Renal cortical epithelial cell (primary cell): ENCODE results near the gene ZNF425. TPM values are rescaled to one million over a fixed set of nuclear protein-coding genes. Genes with fewer than 3 reads are reported as not detected.
"Not testable (repeated sequence)": the region's sequence is repeated elsewhere in the genome, so short reads cannot be mapped to it uniquely, and the experiment has no call there.

Source experiments
- DNase-seq: peaks from one replicate; pipeline ENCODE4 v3.0.0-alpha.2; 2011; ENCODE audit warnings: low read depth
- total RNA-seq: library from RNA; depleted of rRNA; stranded (reverse); fragments of >200 nt; gene quantifications from 2 replicates; pipeline ENCODE4 v1.2.3, GENCODE V29; 2014

ZNF425 gene, protein sequence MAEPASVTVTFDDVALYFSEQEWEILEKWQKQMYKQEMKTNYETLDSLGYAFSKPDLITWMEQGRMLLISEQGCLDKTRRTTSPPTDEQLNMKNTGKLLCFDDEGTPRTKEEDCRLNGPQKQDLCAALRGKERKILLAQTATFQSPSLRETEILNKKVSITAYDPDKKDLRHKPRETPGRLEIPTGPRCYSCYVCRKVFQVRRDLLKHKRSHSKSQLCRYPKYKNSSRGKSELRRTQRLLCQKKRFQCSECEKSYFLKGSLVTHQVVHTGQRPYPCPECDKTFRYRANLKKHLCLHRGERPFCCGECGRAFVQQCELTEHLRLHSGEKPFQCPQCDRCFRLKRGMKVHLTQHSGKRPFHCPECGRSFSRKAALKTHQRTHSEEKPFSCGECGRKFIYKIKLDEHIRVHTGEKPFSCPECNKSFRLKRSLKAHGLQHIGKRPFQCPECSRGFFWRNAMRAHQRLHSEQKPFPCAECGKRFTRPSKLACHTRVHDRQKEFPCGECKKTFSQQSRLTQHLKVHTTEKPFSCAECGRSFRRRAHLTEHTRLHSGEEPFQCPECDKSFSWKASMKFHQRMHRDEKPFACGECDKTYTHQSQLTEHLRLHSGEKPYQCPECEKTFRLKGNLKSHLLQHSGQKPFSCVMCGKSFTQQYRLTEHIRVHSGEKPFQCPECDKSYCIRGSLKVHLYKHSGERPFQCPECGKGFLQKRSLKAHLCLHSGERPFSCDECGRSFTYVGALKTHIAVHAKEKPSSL
- 3.6 and 9.2 TPM in 2 replicates for total RNA-seq

- DNase-seq = peak; percentile 70
These were observed at the start of gene ZNF425 for GRCh38 chr7:149125863-149126661. ZNF425 (minus strand) TSS chr7:149126324; CDS start chr7:149126213, 111 bp downstream.

DNA sequence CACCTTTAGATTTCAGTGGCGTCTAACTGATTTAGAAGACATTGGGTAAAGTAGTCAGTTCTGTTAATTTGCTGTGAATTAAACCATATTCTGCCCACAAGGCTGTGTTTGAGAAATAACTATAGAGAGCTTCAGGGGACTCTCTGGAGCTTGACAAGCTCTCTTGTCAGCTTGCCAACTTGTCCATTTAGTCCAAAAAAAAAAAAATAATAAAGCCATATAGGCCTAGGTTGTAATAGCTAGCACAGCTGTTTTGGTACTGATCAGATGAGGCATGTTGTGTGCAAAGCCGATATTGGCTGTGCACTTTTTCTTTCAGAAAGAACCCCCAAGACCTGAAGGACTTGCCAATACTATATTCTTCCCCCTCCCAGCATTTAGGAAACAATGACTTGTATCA lies 49.0 kb upstream of the ZNF425 start:
- DNase-seq = no peak

GRCh38 chr7:149172534-149172920 lies 46.4 kb upstream of the ZNF425 start:
- DNase-seq = no peak

DNA sequence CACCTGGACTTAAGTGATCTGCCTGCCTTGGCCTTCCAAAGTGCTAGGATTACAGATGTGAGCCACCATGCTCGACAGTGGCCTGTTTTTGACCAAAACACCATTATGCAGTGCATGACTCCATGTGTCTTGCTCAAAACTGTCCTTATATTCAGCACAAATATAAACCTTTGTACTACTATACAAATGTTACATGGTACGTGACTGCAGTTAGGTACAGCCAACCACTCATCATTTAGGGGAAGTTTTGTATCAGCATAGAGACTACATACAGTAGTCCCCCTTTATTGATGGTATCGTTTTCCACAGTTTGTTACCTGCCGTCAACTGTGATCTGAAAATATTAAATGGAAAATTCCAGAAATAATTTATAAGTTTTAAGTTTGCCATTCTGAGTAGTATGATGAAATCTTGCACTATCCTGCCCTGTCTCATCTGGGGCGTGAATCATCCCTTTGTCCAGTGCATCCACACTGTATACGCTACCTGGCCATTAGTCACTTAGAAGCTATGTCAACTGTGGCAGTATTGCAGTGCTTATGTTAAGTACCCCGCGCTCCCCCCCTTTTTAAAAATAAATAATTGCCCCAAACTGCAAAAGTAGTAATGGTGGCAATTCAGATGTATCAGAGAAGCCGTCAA lies 45.9 kb upstream of the ZNF425 start:
- DNase-seq = peak; percentile 45

GRCh38 chr7:149166630-149167352 lies 40.7 kb upstream of the ZNF425 start:
- no peak for DNase-seq

DNA sequence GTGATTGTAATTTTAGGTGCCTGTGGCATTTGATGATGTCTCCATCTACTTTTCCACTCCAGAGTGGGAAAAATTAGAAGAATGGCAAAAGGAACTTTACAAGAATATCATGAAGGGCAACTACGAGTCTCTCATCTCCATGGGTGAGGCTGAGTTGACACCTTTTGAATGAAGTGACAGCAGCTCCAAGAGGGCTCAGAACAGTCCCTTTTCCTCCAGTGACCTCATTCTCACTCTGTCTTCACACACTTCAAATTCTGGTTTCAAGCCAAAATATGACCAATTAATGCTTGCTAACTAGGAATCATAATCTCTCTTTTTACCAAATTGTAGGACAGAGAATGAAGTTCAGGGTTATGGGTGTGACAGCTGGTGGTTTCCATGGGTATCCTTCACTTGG lies 40.0 kb upstream of the ZNF425 start:
- DNase-seq = no peak

DNA sequence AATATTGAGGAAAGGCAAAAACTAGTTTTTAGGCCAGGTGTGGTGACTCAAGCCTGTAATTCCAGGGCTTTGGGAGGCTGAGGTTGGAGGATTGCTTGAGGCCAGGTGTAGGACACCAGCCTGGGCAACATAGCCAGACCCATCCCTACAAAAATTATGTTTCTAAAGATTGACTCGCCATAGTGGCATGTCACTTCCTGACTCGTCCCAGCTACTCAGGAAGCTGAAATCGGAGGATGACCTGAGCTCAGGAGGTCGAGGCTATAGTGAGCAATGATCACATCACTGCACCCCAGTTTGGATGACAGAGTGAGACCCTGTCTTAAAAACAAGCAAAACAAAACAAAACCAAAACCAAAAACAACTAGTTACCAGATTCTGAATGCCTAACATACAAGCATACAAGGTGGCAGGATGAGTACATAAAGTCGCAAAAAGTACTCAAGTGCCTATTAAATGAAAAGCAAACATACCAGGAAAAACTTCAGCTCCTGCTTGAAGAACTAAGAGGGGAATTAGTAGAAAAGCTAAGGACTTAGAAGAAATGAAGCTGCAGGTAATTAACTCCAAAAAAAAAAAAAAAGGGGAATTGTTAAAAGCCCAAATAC lies 35.2 kb upstream of the ZNF425 start:
- DNase-seq = peak; percentile 19

- peak; percentile 54 for DNase-seq
These were observed 30.8 kb upstream of the ZNF425 start for GRCh38 chr7:149156898-149157297.

DNA sequence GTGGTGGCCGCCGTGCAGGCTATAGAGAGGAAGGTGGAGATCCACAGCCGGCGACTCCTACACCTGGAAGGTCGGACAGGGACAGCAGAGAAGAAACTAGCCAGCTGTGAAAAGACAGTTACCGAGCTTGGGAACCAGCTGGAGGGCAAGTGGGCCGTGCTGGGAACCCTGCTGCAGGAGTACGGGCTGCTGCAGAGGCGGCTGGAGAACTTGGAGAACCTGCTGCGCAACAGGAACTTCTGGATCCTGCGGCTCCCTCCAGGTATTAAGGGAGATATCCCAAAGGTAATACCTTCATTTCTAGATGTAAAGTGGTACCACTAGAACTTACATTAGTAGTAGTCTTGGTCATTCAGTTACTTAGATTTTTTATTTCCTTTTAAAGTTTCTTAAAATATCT lies 27.9 kb upstream of the ZNF425 start:
- no peak for DNase-seq

GRCh38 chr7:149153346-149153745 lies 27.2 kb upstream of the ZNF425 start:
- no peak for DNase-seq

DNA sequence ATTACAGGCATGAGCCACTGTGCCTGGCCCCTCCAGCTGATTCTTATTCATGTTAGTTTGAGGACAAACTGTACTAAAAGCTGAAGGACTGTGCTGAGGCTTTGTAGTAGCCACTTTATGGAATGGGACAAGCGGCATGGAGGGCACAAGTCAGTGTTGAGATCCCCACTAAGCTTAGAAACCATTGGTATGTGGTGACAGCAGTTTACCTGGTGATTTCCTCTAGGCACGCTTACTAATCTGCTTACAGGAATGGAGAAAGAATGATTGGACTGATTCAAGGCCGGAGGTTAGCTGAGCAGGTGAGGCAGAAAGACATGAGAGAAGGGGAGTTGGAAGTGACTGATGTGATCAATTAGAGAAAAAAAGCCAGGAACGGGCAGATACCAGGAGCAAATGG lies 24.9 kb upstream of the ZNF425 start:
- DNase-seq = no peak

GRCh38 chr7:149147752-149148653 lies 21.9 kb upstream of the ZNF425 start:
- no peak for DNase-seq

DNA sequence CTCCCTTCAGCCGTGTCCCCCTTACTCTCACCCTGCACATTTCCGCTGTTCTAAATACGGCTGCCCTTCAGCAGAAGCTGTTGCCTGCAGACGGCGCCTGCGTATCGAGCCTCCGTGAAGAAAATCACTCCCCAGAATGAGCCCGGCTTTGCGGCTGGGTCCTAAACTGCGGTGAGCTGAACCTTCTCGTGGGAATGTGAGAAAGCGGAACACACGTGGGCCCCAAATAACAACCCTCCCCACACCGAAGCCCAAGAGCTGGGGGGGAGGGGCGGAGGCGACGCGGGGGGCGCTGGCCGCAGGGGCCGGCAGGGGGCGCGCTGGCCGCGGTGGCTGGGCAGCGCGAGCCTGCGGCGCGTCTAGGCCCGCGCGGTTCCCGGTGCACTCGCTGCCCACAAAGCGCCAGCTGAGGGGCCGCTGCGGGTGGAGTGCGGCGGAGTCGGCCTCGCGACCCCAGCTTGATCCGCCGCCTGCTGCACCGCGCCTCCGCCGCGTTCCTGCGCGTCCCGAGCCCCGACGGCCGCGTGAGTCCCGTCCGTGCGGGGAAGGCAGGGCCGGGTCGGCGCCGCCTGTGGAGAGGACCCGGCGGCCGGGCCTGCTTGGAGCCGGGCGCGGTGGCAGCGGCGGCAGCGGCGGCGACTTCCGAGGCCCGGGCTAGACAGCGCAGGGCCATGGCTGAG lies 21.1 kb upstream of the ZNF425 start, which contains the start of gene ZNF398:
Gene ZNF398 (plus strand): TSS at position 382 of the 680 bp plus-strand sequence. CDS start 290 bp downstream, at position 672.
- DNase-seq = no peak

GRCh38 chr7:149145031-149145845 lies 19.1 kb upstream of the ZNF425 start:
- peak; percentile 66 for DNase-seq

DNA sequence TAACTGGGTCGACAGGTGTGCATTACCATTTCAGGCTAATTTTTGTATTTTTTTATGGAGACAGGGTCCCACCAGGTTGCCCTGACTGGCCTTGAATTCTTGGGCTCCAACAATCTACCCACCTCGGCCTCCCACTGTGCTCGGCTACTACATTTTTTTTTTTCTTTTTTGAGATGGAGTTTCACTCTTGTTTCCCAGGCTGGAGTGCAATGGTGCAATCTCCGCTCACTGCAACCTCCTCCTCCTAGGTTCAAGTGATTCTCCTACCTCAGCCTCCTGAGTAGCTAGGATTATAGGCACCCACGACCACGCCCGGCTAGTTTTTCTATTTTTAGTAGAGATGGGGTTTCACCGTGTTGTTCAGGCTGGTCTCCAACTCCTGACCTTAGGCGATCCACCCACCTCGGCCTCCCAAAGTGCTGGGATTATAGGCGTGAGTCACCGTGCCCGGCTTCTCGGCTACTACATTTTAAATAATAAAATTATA lies 18.4 kb upstream of the ZNF425 start:
- DNase-seq = not testable (repeated sequence)

GRCh38 chr7:149141893-149142292 lies 15.8 kb upstream of the ZNF425 start:
- DNase-seq = no peak

DNA sequence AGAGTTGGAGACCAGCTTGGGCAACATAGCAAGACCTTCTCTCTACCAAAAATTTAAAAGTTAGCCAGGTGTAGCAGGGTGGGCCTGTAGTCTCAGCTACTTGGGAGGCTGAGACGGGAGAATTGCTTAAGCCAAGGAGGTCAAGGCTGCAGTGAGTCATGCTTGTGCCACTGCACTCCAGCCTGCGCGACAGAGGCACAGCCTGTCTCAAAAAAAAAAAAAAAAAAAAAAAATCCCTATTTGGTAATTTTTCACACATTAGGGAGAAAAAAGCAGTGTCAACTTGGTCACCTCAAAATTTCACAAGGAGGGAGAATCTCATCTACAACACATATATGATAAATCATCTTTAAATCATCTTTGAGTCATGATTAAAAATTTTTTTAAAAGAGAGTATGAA lies 14.7 kb upstream of the ZNF425 start:
- DNase-seq = no peak

DNA sequence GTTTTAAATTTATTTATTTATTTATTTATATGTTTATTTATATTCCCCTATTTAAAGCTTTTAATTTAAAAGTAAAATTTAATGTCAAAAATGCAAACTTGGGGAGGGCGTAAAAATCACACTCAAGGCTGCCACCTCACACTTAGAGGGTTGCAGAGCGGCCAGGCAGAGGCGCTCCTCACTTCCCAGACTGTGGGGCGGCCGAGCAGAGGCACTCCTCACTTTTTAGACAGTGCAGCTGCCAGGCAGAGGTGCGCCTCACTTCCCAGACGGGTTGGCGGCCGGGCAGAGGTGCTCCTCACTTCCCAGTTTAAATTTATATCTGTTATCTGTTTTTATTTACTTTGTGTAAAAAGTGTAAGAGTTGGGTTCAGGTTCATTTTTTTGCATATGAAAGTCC lies 10.0 kb upstream of the ZNF425 start:
- DNase-seq = no peak
